HG02852 (cell line): Measurements from ENCODE around the gene ARRB2.

Source experiments
- ATAC-seq: cut with Tn5 transposase; IDR thresholded peaks from one replicate; pipeline ENCODE4 v1.9.1; 2021; ENCODE audit warnings: mild to moderate bottlenecking, moderate library complexity; ENCODE audit not compliant: unreplicated experiment

ARRB2 gene

GRCh38 chr17:4722678-4723240 is 12.3 kb downstream of the ARRB2 start:
- ATAC-seq = no peak

GRCh38 chr17:4724650-4725049 is 14.2 kb downstream of the ARRB2 start:
- ATAC-seq = no peak

- ATAC-seq = no peak
Observed at GRCh38 chr17:4725646-4726310, 15.3 kb downstream of the ARRB2 start.

GRCh38 chr17:4728124-4728523 is 17.7 kb downstream of the ARRB2 start:
- ATAC-seq = no peak

- no peak for ATAC-seq
Observed at GRCh38 chr17:4733073-4733531, 22.7 kb downstream of the ARRB2 start.

- no peak for ATAC-seq
Observed at GRCh38 chr17:4734857-4735475, 24.5 kb downstream of the ARRB2 start.

- ATAC-seq = no peak
Observed at GRCh38 chr17:4735876-4736651, 25.6 kb downstream of the ARRB2 start.

GRCh38 chr17:4738136-4739121 is 28.0 kb downstream of the ARRB2 start:
- no peak for ATAC-seq

- ATAC-seq = no peak
Observed at GRCh38 chr17:4739122-4740024, 28.9 kb downstream of the ARRB2 start, which contains the start of the genes CXCL16 and ZMYND15. Gene CXCL16 (minus strand): TSS chr17:4739928. CDS start chr17:4739339, 589 bp downstream. Gene ZMYND15 (plus strand): TSS chr17:4739833. CDS start chr17:4740549, 716 bp downstream.

GRCh38 chr17:4740025-4740351 is 29.6 kb downstream of the ARRB2 start:
- ATAC-seq = no peak

- no peak for ATAC-seq
Observed at GRCh38 chr17:4740584-4740983, 30.2 kb downstream of the ARRB2 start.

GRCh38 chr17:4741544-4741943 is 31.1 kb downstream of the ARRB2 start:
- ATAC-seq = no peak

- no peak for ATAC-seq
Observed at GRCh38 chr17:4742133-4742532, 31.7 kb downstream of the ARRB2 start.

GRCh38 chr17:4742629-4743028 is 32.2 kb downstream of the ARRB2 start:
- ATAC-seq = no peak

- no peak for ATAC-seq
Observed at GRCh38 chr17:4743216-4743615, 32.8 kb downstream of the ARRB2 start.

GRCh38 chr17:4743898-4744297 is 33.5 kb downstream of the ARRB2 start:
- ATAC-seq = no peak

- no peak for ATAC-seq
Observed at GRCh38 chr17:4744999-4745969, 34.9 kb downstream of the ARRB2 start.

GRCh38 chr17:4747847-4748246 is 37.4 kb downstream of the ARRB2 start:
- ATAC-seq = no peak
